CD4-positive, alpha-beta T cell treated with Interleukin-4 for 1 hour (primary cell): ENCODE measurements around the gene C10orf90.
A peak's percentile ranks its signal among the peaks of the same experiment; 100 is the strongest.

Experiments used
- DNase-seq, 2 donors: peaks; one replicate each; pipeline ENCODE4 v3.0.0-alpha.2; 2020 to 2022

The C10orf90 gene

GRCh38 chr10:126500866-126501265 lies 169.6 kb downstream of the C10orf90 start:
- no peak for DNase-seq

- no peak for DNase-seq
Measured at GRCh38 chr10:126500185-126500584, 170.3 kb downstream of the C10orf90 start.

DNA sequence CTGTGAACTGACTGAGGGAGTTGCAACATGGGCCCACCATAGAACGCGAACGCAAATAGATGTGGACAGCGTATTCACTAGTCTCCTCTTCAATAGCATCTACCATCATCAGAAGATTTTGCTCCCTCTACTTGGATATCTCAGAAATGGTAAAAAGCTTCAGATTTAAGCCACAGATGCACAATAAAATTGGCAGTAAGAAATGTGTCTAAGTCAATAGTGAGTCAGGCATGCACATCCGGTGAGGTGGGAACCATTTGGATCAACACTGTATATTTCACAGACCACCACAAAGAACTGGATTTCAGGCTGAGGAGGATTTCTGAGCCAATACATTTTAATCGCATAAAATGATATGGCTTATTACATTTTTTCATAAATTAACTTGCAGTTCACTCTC lies 170.7 kb downstream of the C10orf90 start:
- DNase-seq, result no peak

DNA sequence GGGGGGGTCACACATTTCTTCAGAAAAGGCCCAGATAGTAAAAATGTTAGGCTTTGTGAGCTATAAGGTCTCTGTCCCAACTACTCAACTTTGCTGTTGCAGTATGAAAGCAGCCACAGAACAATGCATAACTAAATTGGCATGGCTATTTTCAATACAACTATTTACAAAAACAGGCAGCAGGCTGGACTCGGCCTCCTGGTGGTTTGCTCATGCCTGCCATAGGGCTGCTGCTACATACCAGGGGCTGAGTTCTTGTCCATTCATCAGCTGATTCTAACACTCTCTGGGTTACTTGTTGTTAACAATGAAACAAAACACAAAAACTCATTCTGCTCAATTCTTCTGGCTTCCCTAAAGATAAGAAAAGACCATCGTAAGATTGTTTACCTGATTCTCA lies 172.8 kb downstream of the C10orf90 start:
- DNase-seq, result no peak

- DNase-seq, result no peak
Measured at GRCh38 chr10:126496771-126497545, 173.5 kb downstream of the C10orf90 start.

GRCh38 chr10:126491476-126491875 lies 179.0 kb downstream of the C10orf90 start:
- no peak for DNase-seq

DNA sequence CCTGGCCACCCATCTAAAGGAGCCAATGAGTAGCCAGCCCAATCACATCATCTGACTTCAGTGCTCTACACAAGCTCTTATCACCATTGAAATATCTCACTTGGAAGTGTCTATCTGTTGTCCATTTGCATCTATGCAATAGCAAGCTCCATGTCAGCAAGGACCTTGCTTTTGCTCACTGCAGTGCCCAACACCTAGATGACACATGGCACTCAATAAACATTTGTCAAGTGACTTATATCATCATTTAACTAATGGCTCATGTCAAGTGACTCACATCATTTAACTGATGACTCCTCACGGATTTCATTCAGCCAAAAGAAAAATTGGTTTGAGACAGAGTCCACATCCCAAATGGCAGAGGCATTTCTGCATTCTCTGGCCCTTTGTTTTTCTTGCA lies 189.3 kb downstream of the C10orf90 start:
- no peak for DNase-seq

GRCh38 chr10:126480648-126481047 lies 189.8 kb downstream of the C10orf90 start:
- DNase-seq, result no peak

DNA sequence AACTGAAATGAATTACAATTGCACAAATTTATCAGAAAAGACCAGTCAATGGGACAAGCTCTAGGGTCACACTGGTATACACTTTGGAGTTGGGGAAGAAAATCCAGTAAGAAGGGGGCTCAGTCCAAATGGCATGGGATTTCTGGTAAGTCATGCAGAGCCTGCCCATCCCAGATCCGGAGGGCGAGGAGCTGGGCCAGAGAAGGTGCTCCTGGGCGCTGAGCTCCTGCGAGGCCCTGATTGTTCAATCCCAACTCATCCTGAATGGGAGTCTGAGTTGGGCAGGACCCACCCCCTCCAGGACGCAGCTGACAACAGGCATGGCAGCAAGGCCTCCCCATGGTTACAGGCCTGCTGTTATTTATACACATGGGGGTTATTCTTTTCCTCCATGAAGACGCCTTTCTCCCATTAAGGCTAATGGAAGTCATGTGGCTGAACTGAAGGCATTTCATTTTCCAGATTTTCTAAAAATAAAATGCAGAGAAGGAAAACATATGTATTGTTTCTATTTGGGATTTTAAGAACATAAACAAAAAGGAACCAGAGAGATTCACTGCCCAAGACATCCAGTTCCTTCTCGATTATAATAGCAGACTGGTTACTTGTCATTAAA lies 191.1 kb downstream of the C10orf90 start:
- no peak for DNase-seq

GRCh38 chr10:126478546-126478945 lies 191.9 kb downstream of the C10orf90 start:
- DNase-seq, result no peak

DNA sequence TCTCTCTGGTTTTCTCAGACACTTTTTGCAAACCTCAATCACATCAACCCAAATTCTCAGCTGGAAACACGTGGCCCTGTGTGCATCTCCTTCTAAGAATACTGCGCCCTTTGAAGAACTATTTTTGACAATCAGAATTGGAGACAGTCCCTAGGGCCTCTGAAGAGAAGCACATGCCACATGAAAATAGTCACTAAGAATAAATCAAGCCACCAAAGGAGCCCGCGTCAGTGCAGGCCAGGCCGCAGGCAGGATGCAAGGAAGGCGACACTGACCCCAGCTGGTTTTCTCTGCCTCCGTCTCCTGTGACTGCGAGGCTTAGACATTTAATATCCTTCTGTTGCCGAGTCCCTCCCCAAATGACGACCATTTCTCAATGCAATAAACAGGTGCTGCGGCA lies 194.2 kb downstream of the C10orf90 start:
- DNase-seq, result no peak

GRCh38 chr10:126475074-126475691 lies 195.3 kb downstream of the C10orf90 start:
- DNase-seq, result no peak

DNA sequence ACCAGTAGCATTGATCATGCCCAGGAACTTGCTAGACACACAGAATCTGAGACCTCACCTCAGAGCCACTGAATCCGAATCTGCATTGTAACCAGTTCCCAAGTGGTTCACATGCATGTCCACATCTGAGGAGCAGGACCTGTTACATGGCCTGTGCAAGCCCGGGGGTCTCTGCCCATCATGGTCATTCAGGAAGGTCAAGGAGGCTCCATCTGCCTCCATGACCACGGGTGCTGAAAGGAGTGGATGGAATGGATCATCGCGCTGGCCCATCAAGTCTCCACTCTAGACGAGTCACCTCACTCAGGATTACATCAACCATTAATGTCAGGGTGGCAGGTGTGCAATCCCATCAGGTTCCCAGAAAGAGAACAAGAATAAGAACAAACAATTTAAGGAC lies 196.5 kb downstream of the C10orf90 start:
- DNase-seq, result no peak

DNA sequence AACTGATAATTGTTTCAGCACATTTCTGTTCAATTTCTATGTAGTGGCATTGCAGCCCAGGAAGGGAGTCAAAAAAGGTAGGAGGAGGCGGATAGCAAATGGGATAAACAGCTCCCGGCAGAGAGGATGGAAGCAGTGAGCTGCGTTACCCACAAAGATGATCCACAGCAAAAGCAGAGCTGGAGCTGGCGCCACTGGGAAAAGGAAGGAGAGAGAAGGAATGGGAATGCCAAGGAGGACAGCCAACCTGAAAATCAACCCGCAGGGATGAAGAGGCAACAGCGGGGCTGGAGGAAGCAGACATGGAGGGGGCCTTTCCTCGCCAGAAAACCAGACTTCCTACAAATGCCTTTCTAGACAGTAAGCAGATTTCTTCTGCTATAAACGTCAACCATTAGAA lies 199.5 kb downstream of the C10orf90 start:
- DNase-seq, result no peak

GRCh38 chr10:126469692-126470091 lies 200.8 kb downstream of the C10orf90 start:
- no peak for DNase-seq

GRCh38 chr10:126468876-126469643 lies 201.4 kb downstream of the C10orf90 start:
- DNase-seq, result peak in 1 of 2 donors; percentile 26

DNA sequence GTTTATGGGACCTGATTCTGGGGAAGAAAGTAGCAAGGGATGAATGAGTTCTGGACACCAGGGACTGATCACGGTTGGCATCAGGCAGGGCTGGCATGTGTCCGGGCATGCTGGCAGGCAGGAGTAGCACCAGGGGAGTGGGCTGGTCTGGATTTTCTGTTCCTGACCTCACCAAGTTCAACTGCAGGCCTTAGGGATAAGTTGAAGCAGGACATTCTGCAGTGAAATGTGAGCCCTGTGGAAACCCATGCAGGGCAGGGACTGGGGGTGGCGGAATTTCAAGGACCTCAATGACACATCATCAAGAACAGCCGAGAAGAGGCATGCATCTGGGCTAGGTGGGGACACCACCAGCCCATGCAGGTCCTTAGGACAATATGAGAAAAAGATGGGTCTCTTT lies 202.0 kb downstream of the C10orf90 start:
- no peak for DNase-seq

GRCh38 chr10:126465771-126466170 lies 204.7 kb downstream of the C10orf90 start:
- no peak for DNase-seq

- no peak for DNase-seq
Measured at GRCh38 chr10:126463286-126463685, 207.2 kb downstream of the C10orf90 start.

DNA sequence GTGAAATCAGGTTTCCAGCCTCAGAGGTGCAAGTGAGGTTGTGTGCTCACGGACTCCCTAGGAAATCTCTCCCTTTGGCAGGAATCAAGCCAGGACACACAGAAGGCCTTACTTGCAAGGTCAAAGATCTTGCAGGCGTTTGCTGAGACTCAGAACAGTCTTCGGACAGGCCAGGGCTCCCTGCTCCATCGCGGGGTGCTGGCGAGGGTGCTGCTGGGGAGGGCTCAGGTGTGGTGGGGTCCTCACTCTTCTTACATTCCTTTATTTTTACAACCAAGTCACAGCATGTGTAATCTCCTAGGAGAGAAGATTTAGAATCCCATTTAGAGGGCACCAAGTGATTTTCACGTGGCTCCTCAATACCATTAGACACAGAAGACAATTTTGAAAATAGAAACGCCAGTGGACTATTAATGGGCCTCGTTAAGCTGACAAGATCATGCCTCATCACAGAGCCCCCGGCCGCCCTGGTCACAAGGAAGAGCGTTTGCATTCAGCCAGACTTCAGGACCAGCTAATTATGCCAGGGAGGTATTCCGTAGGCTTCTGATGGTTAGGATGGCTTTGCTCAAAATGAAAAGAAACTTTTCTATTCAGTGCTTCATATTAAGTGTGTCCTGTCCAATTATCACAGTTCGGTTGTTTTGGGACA lies 209.1 kb downstream of the C10orf90 start:
- DNase-seq, result no peak

DNA sequence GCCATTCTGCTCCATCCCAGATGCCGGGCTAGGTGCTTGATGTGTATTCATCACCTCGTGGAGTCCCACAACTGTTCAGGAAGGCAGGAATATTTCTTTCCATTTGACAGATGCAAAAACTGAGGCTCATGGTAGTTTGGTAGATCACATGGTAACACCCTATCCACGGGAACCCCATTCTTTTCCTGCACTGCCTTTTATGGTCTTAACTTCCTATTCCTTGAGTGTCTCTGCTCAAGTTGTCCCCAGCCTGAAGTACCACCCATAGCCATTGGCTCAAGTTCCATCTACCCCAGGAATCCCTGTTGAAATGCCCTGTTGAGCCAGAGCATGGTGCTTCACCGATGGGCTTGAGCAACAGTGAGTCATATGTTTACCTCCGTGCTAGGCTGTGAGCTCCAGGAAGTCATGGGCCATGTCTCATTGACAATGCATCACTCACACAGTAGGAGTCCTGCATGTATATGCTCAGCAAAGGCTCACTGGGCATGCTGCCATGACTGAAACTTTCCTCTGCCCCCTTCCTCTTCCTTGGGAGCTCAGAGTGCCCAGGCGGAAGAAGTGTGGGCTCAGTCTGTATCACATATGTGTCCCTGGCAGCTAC lies 210.5 kb downstream of the C10orf90 start:
- DNase-seq, result no peak

GRCh38 chr10:126459032-126459831 lies 211.3 kb downstream of the C10orf90 start:
- DNase-seq, result no peak
